ENCODE measurements around the gene EHD1. TPM values are rescaled to one million over a fixed set of nuclear protein-coding genes. Genes with fewer than 3 reads are reported as not detected.

EHD1 gene
- polyA plus RNA-seq, 3 donors, result 30.3 to 212 (median 48.4) TPM

DNA sequence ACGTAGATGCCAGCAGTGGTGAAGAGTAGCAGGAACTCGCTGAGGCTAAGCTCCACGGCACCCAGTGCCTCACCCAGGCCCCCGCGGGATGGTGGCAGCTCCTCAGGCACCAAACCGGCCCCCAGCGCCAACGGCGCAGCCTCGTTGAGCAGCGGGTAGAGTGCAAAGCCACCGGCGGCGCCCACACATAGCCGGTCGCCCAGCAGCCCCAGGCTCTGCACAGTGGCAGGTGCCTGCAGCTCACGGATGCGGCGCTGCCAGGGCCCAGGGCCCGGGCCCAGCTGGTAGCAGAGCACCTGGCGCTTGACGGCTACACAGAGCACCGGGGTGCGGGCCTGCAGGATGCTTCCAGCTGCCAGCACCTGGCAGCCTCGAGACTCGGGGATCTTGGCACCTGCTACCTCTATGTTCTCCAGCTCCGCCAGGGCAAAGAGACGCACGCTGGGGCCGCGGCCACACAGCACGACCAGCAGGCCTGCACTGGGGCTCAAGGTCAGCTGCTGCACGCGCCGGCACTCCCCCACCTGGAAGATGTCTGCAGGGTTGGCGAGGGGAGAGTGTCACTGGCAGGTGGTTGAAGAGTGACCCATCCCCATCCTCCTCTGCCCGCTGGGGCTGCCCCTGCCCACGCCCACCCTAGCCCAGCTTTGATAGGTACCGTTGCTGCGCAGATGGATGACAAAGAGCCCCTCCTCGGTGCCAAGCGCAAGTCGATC, 48.7 kb downstream of the EHD1 start:
- Histone ChIP-seq H3K4me1 (ENCODE audit: control insufficient read depth in 1 of 2, insufficient read depth in 2 of 2, low read length in 2 of 2) (no peaks in the 10 kb centered on the region), H3K9ac (ENCODE audit: insufficient read depth, low read length, poor library complexity, severe bottlenecking) (no peak overlapping the region), H3K9me3 (replicated peaks in 1 of 2; ENCODE audit: control insufficient read depth in 1 of 2, insufficient read depth in 1 of 2, low read length in 2 of 2) (no peaks in the 10 kb centered on the region), H3K79me2 (ENCODE audit: insufficient read depth, low read length) (no peaks in the 10 kb centered on the region), H3K4me3 (replicated peaks in 1 of 3; ENCODE audit: low read depth in 2 of 3, low read length in 3 of 3) (no peak overlapping the region), H3K4me2 (replicated peaks; ENCODE audit: extremely low read depth, low read length, poor library complexity, severe bottlenecking) (no peak overlapping the region), H3K27ac (ENCODE audit: low read depth in 1 of 2, low read length in 2 of 2) (no peak overlapping the region), H3K27me3 (ENCODE audit: control insufficient read depth in 2 of 2, insufficient read depth in 2 of 2, low read length in 2 of 2) (no peaks in the 10 kb centered on the region), H4K20me1 (ENCODE audit: insufficient read depth, low read length) (no peaks in the 10 kb centered on the region), H2AFZ (ENCODE audit: insufficient read depth, low read depth, low read length, poor library complexity, severe bottlenecking) (no peak overlapping the region), H3K36me3 (replicated peaks in 1 of 2; ENCODE audit: control insufficient read depth in 1 of 2, insufficient read depth in 2 of 2, low read length in 2 of 2) (no peaks in the 10 kb centered on the region)
- Mint-ChIP-seq H3K4me1 (peaks cover 3% of the 10 kb centered on the region), H3K36me3 (no peaks in the 10 kb centered on the region), H3K9me3 (no peaks in the 10 kb centered on the region), H3K4me3 (no peak overlapping the region), H3K27ac (no peak overlapping the region), H3K27me3 (ENCODE audit: low read depth in 3 of 3) (peaks cover 0 to 2% (median 0%) of the 10 kb centered on the region in 3 donors)
- intact Hi-C loops (cut with micrococcal nuclease), result no loop called here
- TF ChIP-seq, protein P1, sequence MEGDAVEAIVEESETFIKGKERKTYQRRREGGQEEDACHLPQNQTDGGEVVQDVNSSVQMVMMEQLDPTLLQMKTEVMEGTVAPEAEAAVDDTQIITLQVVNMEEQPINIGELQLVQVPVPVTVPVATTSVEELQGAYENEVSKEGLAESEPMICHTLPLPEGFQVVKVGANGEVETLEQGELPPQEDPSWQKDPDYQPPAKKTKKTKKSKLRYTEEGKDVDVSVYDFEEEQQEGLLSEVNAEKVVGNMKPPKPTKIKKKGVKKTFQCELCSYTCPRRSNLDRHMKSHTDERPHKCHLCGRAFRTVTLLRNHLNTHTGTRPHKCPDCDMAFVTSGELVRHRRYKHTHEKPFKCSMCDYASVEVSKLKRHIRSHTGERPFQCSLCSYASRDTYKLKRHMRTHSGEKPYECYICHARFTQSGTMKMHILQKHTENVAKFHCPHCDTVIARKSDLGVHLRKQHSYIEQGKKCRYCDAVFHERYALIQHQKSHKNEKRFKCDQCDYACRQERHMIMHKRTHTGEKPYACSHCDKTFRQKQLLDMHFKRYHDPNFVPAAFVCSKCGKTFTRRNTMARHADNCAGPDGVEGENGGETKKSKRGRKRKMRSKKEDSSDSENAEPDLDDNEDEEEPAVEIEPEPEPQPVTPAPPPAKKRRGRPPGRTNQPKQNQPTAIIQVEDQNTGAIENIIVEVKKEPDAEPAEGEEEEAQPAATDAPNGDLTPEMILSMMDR (IDR thresholded peaks at IDR 0.05), result no peak
- no peak for DNase-seq
- 96% methylated on average over 41 of the region's 43 CpGs for WGBS (ENCODE audit: insufficient coverage)

DNA sequence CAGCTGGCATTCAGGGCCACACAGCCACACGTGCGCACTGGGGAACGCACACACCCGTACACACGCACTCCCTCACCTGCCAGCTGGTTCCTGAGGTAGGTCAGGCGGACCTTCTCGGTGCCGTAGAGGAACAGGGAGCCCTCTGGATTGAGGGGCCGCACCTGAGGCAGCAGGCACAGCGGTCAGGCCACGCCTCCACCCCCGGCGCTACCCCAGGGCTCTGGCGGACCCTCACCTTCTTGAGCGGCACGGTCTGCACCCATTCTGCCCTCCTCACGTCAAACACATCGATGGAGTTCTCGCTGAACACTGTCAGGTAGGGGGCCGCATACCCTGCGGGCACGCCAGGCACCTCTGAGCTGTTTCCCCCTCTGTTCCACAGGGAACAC, 51.0 kb downstream of the EHD1 start:
- DNase-seq, result no peak

More for the DNA sequence above, 51.0 kb downstream of the EHD1 start:
- H3K27me3 Mint-ChIP-seq (ENCODE audit: low read depth in 3 of 3), result peaks cover 0 to 2% (median 2%) of the 10 kb centered on the region in 3 donors
- no peaks in the 10 kb centered on the region for H3K9me3 ChIP-seq (replicated peaks in 1 of 2; ENCODE audit: control insufficient read depth in 1 of 2, insufficient read depth in 1 of 2, low read length in 2 of 2)
- no peak overlapping the region for H3K4me3 Mint-ChIP-seq
- no peaks in the 10 kb centered on the region for H3K36me3 ChIP-seq (replicated peaks in 1 of 2; ENCODE audit: control insufficient read depth in 1 of 2, insufficient read depth in 2 of 2, low read length in 2 of 2)
- no peak overlapping the region for H3K4me2 ChIP-seq (replicated peaks; ENCODE audit: extremely low read depth, low read length, poor library complexity, severe bottlenecking)
- peaks cover 3% of the 10 kb centered on the region for H3K4me1 Mint-ChIP-seq
- H3K9ac ChIP-seq (ENCODE audit: insufficient read depth, low read length, poor library complexity, severe bottlenecking), result no peak overlapping the region
- no peak overlapping the region for H3K27ac ChIP-seq (ENCODE audit: low read depth in 1 of 2, low read length in 2 of 2)
- no peak overlapping the region for H3K4me3 ChIP-seq (replicated peaks in 1 of 3; ENCODE audit: low read depth in 2 of 3, low read length in 3 of 3)
- WGBS (ENCODE audit: insufficient coverage), result 98% methylated on average over 22 of the region's 22 CpGs
- H3K4me1 ChIP-seq (ENCODE audit: control insufficient read depth in 1 of 2, insufficient read depth in 2 of 2, low read length in 2 of 2), result no peaks in the 10 kb centered on the region
- H3K79me2 ChIP-seq (ENCODE audit: insufficient read depth, low read length), result no peaks in the 10 kb centered on the region
- TF ChIP-seq, protein P1 (IDR thresholded peaks at IDR 0.05), result no peak
- H3K27me3 ChIP-seq (ENCODE audit: control insufficient read depth in 2 of 2, insufficient read depth in 2 of 2, low read length in 2 of 2), result no peaks in the 10 kb centered on the region
- H3K9me3 Mint-ChIP-seq, result peaks cover 0 to 2% (median 0%) of the 10 kb centered on the region in 7 donors
- no peaks in the 10 kb centered on the region for H3K36me3 Mint-ChIP-seq
- intact Hi-C loops (cut with micrococcal nuclease), result no loop called here
- H3K27ac Mint-ChIP-seq, result no peak overlapping the region
- no peaks in the 10 kb centered on the region for H4K20me1 ChIP-seq (ENCODE audit: insufficient read depth, low read length)
- no peak overlapping the region for H2AFZ ChIP-seq (ENCODE audit: insufficient read depth, low read depth, low read length, poor library complexity, severe bottlenecking)

Data from CD14-positive monocyte (primary cell).